Epidermal melanocyte (primary cell): ENCODE results near the gene TAS2R7.
"Not testable (repeated sequence)": the region's sequence is repeated elsewhere in the genome, so short reads cannot be mapped to it uniquely, and the experiment has no call there.

ENCODE experiments used
- DNase-seq: peaks from one replicate; pipeline ENCODE4 v3.0.0; 2011; ENCODE audit warnings: low spot score; ENCODE audit not compliant: insufficient read length

Gene TAS2R7

DNA sequence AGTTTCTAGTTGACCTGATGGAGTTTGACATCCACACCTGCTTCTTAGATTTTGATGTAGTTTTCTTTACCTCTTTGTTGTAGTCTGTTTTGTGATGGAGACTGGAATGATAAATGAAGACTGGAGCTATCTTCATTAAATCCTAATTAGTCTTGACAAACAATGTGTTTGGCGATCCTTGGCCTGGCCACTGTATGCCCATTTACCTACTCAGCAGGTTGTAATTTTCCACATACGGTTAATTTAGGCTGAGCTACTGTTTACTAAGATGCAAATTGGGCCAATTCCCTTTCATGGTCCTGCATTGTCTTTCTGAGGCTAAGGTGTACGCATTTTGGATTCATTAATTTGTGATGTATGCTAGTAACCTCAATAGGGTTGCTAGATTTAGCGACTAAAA lies at the start of gene TAS2R7:
TSS of gene TAS2R7 (minus strand) at position 41 of the 400 bp plus-strand sequence. CDS start 57 bp downstream, outside the sequence.
- DNase-seq = no peak

GRCh38 chr12:10851243-10851858 lies 48.9 kb upstream of the TAS2R7 start:
- DNase-seq = no peak

DNA sequence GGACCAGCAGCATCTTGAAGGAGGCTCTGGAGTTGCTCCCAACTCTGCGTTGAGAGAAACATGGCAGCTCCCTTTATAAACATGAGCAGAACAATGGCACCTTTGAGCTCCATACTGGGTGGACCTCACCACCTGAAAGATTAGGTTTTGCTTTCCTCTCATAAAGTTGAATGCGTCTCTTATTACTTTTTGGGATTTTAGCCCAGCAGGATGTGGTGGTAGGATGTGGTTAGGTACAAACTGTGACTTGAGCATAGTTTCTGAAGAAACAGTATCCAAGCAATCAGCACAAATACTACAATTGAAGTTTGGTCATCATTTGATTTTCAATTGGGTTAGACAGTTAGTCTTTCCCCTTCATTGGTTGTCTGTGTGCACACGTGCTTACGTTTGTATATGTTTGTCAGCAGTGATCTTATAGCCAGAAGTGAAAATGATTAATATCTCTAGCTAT lies 47.0 kb upstream of the TAS2R7 start, which contains the start of gene PRR4:
TSS of gene PRR4 (minus strand) at position 51 of the 454 bp plus-strand sequence. CDS start at position 13, 38 bp downstream.
- no peak for DNase-seq

GRCh38 chr12:10847744-10848143 lies 45.3 kb upstream of the TAS2R7 start:
- DNase-seq = no peak

- no peak for DNase-seq
Measured at GRCh38 chr12:10842862-10843261, 40.4 kb upstream of the TAS2R7 start.

GRCh38 chr12:10838461-10838860 lies 36.0 kb upstream of the TAS2R7 start:
- no peak for DNase-seq

DNA sequence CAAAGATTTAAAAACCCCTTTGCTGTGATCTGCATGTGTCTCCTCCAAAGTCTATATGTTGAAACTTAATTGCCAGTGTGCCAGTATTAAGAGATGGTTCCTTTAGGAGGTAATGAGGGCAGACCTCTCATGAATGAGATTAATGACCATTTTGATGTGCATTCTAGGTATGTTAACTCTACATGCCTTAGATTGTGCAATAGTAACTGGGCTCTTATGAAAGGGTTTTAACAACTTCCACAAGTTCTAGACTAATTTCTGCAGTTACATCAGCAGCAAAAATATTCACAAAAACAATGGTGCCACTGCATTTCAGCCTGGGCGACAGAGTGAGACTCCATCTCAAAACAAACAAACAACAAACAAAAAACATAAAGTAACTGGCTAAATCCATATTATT lies 27.6 kb upstream of the TAS2R7 start:
- DNase-seq = no peak

DNA sequence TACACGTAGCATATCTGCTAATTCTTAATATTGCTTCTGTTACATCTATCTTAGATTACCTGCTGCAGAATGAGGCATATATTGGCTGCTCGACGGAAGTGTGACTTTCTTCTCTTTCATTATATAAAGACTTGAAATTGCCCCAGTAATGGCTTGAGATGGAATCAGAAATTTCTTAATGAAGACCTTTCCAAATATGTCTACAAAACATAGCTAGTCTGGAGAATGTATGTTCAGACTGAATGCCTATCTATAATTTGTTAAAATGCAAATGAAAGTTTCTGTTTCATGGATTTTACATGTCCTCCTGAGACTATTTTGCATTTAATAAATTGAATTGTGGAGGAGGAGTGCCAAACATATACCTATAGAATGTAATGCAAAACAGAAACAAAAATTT lies 23.8 kb upstream of the TAS2R7 start, which contains the start of gene TAS2R10:
TSS of gene TAS2R10 (minus strand) at position 101 of the 400 bp plus-strand sequence. CDS start at position 12, 89 bp downstream.
- no peak for DNase-seq

- DNase-seq = no peak
Measured at GRCh38 chr12:10824957-10825356, 22.5 kb upstream of the TAS2R7 start.

DNA sequence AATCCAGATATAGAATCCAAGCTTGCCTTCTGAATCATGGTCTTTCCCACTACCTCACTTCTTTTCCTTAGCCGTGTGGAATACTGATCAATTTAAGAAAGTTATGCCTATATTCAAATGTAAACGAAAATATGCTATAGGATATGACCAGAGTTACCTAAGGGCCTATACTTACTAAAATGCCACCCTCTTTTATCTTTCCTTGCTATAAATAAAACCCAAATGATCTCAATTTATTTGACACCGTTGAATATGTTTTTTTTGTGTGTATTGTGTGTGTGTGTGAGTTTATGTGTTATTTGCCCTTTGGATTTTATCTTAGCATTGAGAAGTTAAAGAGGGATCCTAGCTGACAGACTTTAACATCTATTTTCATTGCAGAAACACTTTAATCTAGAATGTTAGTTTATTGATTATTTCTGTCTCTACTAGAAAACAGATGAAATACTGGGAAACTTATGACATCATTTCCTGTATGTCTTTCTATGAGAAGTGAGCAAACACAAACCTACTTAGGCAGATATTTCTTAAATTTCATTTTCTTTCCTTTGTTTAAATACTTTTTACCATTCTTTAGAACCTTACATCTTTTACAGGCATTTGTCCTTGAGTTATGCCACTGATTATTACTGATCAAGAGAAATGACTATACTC lies 9.6 kb upstream of the TAS2R7 start:
- DNase-seq = no peak

GRCh38 chr12:10810068-10810467 lies 7.6 kb upstream of the TAS2R7 start, which contains the start of gene TAS2R9:
TSS of gene TAS2R9 (minus strand) at chr12:10810168. CDS start at chr12:10810075, 93 bp downstream.
- no peak for DNase-seq

DNA sequence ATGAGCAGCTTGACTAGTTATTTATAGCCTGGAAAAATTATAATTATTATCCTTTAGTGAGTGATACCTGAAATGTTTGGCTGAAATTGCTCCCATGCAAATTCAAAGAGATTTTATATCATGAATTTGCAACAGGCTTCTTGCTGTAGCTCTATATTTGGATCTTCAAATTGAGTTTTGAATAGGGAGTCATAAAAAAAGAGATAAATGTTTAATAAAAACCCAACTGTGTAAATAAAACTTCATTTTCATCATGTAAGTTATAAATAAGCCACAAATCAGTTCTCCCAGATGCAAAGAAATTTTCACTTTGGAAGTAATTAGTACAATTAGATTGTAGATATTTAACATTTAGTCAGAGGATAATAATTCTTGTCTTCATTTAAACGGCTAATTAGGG lies 4.8 kb upstream of the TAS2R7 start, which contains the start of gene TAS2R8:
TSS of gene TAS2R8 (minus strand) at position 101 of the 400 bp plus-strand sequence. CDS start 306 bp downstream, outside the sequence.
- DNase-seq = no peak

DNA sequence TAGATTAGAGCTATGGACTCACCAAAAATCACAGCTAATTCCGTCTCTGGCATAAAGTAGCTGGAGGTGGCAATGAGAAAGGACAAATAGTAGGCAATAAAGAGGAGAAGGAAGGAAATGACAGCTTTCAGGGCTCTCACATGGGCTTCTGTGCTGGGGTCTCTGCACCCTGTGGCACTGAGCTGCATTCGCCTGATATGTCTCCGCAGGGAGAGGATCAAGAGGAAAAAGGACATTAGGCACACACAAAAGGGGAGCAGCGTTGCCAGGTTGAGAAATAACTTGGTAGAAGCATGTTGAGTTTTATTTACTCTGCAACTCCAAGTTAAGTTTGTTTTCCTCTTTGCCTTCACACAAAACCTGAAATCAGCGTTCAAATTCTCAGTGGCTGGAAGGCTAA lies 686 bp downstream of the TAS2R7 start:
- no peak for DNase-seq

- DNase-seq = no peak
Measured at GRCh38 chr12:10794222-10794621, 8.2 kb downstream of the TAS2R7 start.

DNA sequence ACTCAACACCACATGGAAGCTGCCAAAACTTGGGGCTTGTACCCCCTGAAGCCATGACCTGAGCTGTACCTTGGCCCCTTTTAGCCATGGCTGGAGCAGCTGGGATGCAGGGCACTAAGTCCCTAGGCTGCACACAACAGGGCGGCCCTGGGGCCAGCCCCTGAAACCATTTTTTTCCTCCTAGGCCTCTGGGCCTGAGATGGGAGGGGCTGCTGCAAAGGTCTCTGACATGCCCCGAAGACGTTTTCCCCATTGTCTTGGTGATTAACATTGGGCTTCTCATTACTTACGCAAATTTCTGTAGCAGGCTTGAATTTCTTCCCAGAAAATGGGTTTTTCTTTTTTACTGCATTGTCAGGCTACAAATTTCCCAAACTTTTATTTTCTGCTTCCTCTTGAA lies 10.7 kb downstream of the TAS2R7 start:
- DNase-seq = not testable (repeated sequence)

DNA sequence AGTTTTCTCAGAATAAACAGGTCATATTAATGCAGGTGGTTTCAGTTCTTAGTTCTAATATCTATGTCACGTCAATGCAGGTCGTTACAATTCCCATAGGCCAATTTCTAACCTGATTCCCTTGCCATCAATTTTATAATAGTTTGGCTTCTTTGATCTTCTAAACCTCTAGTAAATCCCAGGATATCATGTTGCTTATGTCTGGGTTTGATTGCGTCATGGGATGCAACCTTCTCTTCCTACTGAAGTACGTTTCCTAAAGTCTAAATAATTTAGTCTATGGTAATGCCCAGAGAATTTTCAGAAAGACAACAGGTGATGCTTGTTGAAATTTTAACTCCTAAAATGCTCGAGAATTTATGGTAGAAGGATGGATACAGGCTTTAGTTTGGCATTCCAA lies 19.2 kb downstream of the TAS2R7 start:
- DNase-seq = no peak

- DNase-seq = no peak
Measured at GRCh38 chr12:10779103-10779502, 23.3 kb downstream of the TAS2R7 start.

DNA sequence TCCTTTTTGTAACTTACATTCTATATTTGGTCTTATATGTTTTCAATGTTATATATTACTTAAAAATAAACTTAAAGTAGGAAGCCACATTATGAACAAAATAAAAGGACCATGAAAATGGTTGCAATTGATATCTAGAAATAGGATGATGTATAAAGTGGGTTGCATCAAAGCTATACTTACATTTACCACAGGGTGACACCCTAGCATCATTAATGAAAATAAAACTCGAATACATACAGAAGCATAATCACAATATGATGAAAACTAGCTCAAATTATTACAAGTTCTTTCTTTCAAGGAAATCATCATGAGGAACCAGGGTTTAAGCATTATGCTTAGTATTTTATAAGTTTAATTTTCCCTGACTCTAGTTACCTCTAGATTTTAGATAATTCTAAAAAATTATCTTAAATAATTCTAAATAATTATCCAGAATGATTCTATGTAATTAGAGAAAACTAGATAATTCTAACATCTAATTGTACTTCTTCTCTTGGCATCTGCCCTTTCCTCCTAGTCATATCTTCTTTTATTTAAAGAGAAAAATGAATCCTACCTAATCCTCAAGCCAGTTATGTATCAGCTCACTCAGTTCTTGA lies 31.2 kb downstream of the TAS2R7 start:
- DNase-seq = no peak

- no peak for DNase-seq
Measured at GRCh38 chr12:10759657-10760056, 42.8 kb downstream of the TAS2R7 start.

DNA sequence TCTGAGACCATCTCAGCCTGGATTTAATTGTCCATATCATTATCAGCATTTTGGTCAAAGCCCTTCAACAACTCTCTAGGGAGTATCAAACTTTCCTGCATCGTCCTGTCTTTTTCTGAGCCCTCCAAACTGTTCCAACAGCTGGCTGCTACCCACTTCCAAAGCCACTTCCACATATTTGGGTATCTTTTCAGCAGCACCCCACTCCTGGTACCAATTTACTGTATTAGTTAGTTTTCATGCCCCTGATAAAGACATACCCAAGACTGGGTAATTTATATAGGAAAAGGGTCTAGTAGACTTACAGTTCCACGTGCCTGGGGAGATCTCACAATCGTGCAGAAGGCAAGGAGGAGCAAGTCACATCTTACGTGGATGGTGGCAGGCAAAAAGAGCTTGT lies 46.2 kb downstream of the TAS2R7 start:
- DNase-seq = no peak

- DNase-seq = no peak
Measured at GRCh38 chr12:10753059-10753458, 49.4 kb downstream of the TAS2R7 start.
